Loucy (cell line): ENCODE measurements around the gene FAM83D.

Experiments
- EZH2phosphoT487 ChIP-seq: fragments of 200-600 bp; IDR thresholded peaks from 2 replicates; pipeline ENCODE4 v1.6.1; 2018; ENCODE audit warnings: antibody characterized with exemption, mild to moderate bottlenecking, moderate library complexity, borderline replicate concordance
- TF ChIP-seq, protein P1 (sequence below): fragments of 200-600 bp; sonication (generic); conservative IDR thresholded peaks from 2 replicates; pipeline ENCODE4 v1.5.1; 2014; ENCODE audit warnings: mild to moderate bottlenecking, antibody characterized with exemption, low read length

DNA sequence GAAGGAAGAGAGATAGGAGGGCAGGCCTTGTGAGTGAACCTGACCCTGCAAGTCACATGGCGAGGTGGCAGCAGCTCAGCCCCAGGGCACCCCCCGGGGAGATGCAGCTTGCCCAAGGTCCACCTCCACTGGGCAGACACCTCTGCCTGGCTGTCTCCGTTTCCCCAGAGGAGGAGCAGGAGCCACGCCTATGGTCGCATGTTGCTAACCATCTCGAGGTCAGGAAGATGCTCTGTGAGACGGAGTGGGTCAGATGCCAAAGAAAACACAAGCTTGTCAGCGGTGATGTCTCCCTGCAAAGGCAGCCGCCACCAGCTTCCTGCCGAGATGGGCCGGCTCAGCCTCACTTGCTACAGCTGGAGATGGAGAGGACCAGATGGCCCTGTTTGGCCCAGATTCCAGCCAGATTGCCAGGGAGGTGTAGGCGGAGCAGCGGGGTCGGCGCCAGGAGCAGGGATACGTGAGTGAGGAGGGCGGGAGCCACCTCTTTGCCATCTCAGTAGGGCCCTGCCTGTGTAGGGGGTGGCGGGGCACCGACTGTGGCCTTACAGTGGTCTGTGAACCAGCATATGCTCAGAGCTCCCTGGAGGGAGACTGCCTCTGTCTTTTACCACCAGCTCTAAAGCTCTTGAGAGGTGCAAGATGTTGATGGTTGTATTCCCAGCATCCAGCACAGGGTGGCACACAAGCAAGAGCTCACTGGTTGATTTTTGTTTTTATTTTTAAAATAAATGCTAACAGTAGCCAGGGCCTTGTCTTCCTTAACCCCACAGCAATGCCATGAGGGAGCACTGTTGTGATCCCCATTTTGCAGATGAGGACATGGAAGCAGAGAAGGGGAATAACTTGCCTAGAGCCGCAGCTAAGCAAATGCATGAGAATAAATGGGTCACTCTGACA, 42.9 kb upstream of the FAM83D start:
- TF ChIP-seq, protein P1, sequence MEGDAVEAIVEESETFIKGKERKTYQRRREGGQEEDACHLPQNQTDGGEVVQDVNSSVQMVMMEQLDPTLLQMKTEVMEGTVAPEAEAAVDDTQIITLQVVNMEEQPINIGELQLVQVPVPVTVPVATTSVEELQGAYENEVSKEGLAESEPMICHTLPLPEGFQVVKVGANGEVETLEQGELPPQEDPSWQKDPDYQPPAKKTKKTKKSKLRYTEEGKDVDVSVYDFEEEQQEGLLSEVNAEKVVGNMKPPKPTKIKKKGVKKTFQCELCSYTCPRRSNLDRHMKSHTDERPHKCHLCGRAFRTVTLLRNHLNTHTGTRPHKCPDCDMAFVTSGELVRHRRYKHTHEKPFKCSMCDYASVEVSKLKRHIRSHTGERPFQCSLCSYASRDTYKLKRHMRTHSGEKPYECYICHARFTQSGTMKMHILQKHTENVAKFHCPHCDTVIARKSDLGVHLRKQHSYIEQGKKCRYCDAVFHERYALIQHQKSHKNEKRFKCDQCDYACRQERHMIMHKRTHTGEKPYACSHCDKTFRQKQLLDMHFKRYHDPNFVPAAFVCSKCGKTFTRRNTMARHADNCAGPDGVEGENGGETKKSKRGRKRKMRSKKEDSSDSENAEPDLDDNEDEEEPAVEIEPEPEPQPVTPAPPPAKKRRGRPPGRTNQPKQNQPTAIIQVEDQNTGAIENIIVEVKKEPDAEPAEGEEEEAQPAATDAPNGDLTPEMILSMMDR, result no peak
- TF ChIP-seq EZH2phosphoT487, result no peak
